NB4 (cell line): ENCODE measurements around the gene SLC35B3.

ENCODE experiments used
- POLR2A ChIP-seq: IDR thresholded peaks from 2 replicates; pipeline ENCODE4 v1.6.1; 2011; ENCODE audit warnings: mild to moderate bottlenecking; ENCODE audit not compliant: insufficient read length; ENCODE audit errors: extremely low read depth
- TF ChIP-seq, protein P1 (sequence below): IDR thresholded peaks from one replicate; pipeline ENCODE4 v1.5.1; 2012; ENCODE audit warnings: low read depth, low read length
- TF ChIP-seq, protein P2 (sequence below): IDR thresholded peaks from 2 replicates; pipeline ENCODE4 v1.6.1; 2011; ENCODE audit warnings: low read depth, low read length

DNA sequence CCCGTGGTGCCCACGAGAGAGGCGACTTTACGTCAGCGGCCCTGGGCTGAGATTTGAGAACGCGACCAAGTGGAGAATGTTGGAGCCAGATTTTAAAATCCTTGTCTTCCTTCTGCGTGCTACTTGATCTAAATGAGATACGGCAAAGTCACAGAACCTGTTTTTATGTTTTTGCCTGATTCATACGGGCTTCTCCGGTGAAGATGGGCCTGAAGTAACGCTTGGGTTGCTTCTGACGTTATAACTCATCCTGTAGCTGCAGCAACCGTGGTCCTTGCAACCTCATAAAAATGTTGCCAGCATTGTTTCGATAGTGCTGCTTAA is 462 bp upstream of the SLC35B3 start:
- TF ChIP-seq, protein P1, sequence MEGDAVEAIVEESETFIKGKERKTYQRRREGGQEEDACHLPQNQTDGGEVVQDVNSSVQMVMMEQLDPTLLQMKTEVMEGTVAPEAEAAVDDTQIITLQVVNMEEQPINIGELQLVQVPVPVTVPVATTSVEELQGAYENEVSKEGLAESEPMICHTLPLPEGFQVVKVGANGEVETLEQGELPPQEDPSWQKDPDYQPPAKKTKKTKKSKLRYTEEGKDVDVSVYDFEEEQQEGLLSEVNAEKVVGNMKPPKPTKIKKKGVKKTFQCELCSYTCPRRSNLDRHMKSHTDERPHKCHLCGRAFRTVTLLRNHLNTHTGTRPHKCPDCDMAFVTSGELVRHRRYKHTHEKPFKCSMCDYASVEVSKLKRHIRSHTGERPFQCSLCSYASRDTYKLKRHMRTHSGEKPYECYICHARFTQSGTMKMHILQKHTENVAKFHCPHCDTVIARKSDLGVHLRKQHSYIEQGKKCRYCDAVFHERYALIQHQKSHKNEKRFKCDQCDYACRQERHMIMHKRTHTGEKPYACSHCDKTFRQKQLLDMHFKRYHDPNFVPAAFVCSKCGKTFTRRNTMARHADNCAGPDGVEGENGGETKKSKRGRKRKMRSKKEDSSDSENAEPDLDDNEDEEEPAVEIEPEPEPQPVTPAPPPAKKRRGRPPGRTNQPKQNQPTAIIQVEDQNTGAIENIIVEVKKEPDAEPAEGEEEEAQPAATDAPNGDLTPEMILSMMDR = no peak
- TF ChIP-seq, protein P2, sequence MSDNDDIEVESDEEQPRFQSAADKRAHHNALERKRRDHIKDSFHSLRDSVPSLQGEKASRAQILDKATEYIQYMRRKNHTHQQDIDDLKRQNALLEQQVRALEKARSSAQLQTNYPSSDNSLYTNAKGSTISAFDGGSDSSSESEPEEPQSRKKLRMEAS = no peak
- TF ChIP-seq POLR2A = no peak
